T-cell (primary cell): Measurements from ENCODE around the gene ARL4D. TPM values are rescaled to one million over a fixed set of nuclear protein-coding genes. Genes with fewer than 3 reads are reported as not detected.

Experiments used
- ATAC-seq, 4 experiments: fragments of 200-7000 bp in 3 of 4; fragments of 150-1000 bp in 1 of 4; cut with Tn5 transposase; replicated peaks in 1 of 4; 1 replicate in 3 of 4; 2 replicates in 1 of 4; pipeline ENCODE4 v1.10.0; 2021; ENCODE audit warnings: moderate library complexity in 3 of 4, mild to moderate bottlenecking in 2 of 4, moderate number of reproducible peaks in 1 of 4
- CTCF ChIA-PET, 2 donors: fragments of 300-600 bp; sonication (Branson Sonifier 250); formaldehyde crosslinking; loops; one replicate each; lab custom pipeline; 2022; ENCODE audit warnings: antibody characterized with exemption in 2 of 2; lab: Charles Lee
- POLR2A ChIA-PET, 2 donors: fragments of 300-600 bp; sonication (Branson Sonifier 250); formaldehyde crosslinking; loops; one replicate each; lab custom pipeline; 2022; ENCODE audit warnings: antibody characterized with exemption in 2 of 2; lab: Charles Lee
- DNase-seq, 35 experiments: peaks; one replicate each; pipeline versions ENCODE4 v3.0.0 to v3.0.0-alpha.2; 2013 to 2023
- H3K27ac ChIP-seq: one replicate; pipeline ENCODE4 v1.5.1; 2013; ENCODE audit warnings: low read length
- H3K27me3 ChIP-seq, 2 experiments: replicated peaks in 1 of 2; 1 replicate in 1 of 2; 2 replicates in 1 of 2; pipeline versions ENCODE4 v1.6.1 to v1.7.0; 2013; ENCODE audit warnings: low read length in 1 of 2, mixed read lengths in 1 of 2; ENCODE audit not compliant: control insufficient read depth in 2 of 2, insufficient read depth in 2 of 2; ENCODE audit errors: extremely low read depth in 1 of 2
- H3K36me3 ChIP-seq, 2 donors: 1 replicate in 1 of 2; 2 replicates in 1 of 2; pipeline versions ENCODE4 v1.6.1 to v1.7.0; 2013; ENCODE audit warnings: low read length in 1 of 2; ENCODE audit not compliant: control insufficient read depth in 2 of 2, insufficient read depth in 1 of 2; ENCODE audit errors: extremely low read depth in 1 of 2
- H3K4me1 ChIP-seq, 2 experiments: 1 replicate in 1 of 2; 2 replicates in 1 of 2; pipeline versions ENCODE4 v1.6.1 to v1.7.0; 2013; ENCODE audit warnings: low read length in 2 of 2, mixed read lengths in 1 of 2; ENCODE audit not compliant: insufficient read depth in 2 of 2, control insufficient read depth in 1 of 2; ENCODE audit errors: extremely low read depth in 1 of 2
- H3K4me3 ChIP-seq, 2 donors: 1 replicate in 1 of 2; 2 replicates in 1 of 2; pipeline versions ENCODE4 v1.5.1 to v1.7.0; 2013; ENCODE audit warnings: mild to moderate bottlenecking in 2 of 2, low read length in 1 of 2, moderate library complexity in 1 of 2; ENCODE audit not compliant: control insufficient read depth in 1 of 2; ENCODE audit errors: extremely low read depth in 1 of 2
- H3K9me3 ChIP-seq: 2 replicates; pipeline ENCODE4 v1.7.0; 2013
- H3K27ac Mint-ChIP-seq, 2 donors: one replicate each; pipeline ENCODE4 v1.8.0; 2020 to 2021; ENCODE audit warnings: mild to moderate bottlenecking in 2 of 2, mixed read lengths in 2 of 2
- H3K27me3 Mint-ChIP-seq, 2 donors: one replicate each; pipeline ENCODE4 v1.8.0; 2021 to 2022; ENCODE audit warnings: mixed read lengths in 2 of 2
- H3K36me3 Mint-ChIP-seq: one replicate; pipeline ENCODE4 v1.8.0; 2021; ENCODE audit warnings: mixed read lengths
- H3K4me1 Mint-ChIP-seq, 3 donors: one replicate each; pipeline ENCODE4 v1.8.0; 2020 to 2022; ENCODE audit warnings: mixed read lengths in 3 of 3, mild to moderate bottlenecking in 1 of 3
- H3K4me3 Mint-ChIP-seq, 3 donors: one replicate each; pipeline ENCODE4 v1.8.0; 2020 to 2022; ENCODE audit warnings: mild to moderate bottlenecking in 3 of 3, mixed read lengths in 3 of 3, moderate library complexity in 3 of 3
- H3K9me3 Mint-ChIP-seq, 3 donors: one replicate each; pipeline ENCODE4 v1.8.0; 2020 to 2022; ENCODE audit warnings: mixed read lengths in 3 of 3
- WGBS: methylation state at CpG from one replicate; pipeline ENCODE4 v1.1.5; 2013; ENCODE audit warnings: missing lambda C conversion rate; ENCODE audit not compliant: insufficient coverage; 5-methylcytosine and 5-hydroxymethylcytosine counted together
- total RNA-seq, 35 experiments: library from RNA in 6 of 35; stranded (reverse) in 6 of 35; fragments of 120-200 nt in 1 of 35; gene quantifications; one replicate each; pipeline versions ENCODE4 v1.2.1 to v1.2.4 and lab custom pipeline; 2013 to 2026

Gene ARL4D
- total RNA-seq, 5 donors from 2014 or later (not counting 1 experiment from before 2014, with no cell fraction given): 1.3 to 2.9 (median 2.4) TPM

- Mint-ChIP-seq H3K9me3 (no peaks in the 10 kb centered on the region), H3K4me3 (no peak overlapping the region), H3K27me3 (no peaks in the 10 kb centered on the region), H3K36me3 (no peaks in the 10 kb centered on the region), H3K4me1 (peaks cover 24 to 28% (median 28%) of the 10 kb centered on the region in 3 donors), H3K27ac (no peak overlapping the region)
- ATAC-seq (no peak), DNase-seq (no peak)
- Histone ChIP-seq H3K36me3 (no peaks in the 10 kb centered on the region), H3K4me1 (peaks cover 21% of the 10 kb centered on the region in 2 experiments), H3K27ac (no peak overlapping the region), H3K4me3 (no peak overlapping the region), H3K9me3 (no peaks in the 10 kb centered on the region), H3K27me3 (peaks cover 0 to 3% of the 10 kb centered on the region in 2 experiments)
- ChIA-PET CTCF (no interaction called here), POLR2A (no interaction called here)
- WGBS: 92% methylated on average over 2 of the region's 3 CpGs
Observed at GRCh38 chr17:43402567-43402966, 3.8 kb downstream of the ARL4D start.

- H3K4me1 ChIP-seq: peaks cover 12 to 18% of the 10 kb centered on the region in 2 experiments
- CTCF ChIA-PET: interaction anchor here (0.6 to 0.8 kb wide), 3 partner anchors 10 to 1738 kb away, joined by 3 to 6 read pairs (median 4); partner anchors contain the start of gene DHX8 (in 1 of the 2)
- Mint-ChIP-seq H3K4me3 (no peak overlapping the region), H3K27me3 (peaks cover 0 to 8% of the 10 kb centered on the region in 2 donors), H3K36me3 (no peaks in the 10 kb centered on the region), H3K4me1 (peaks cover 17 to 24% (median 21%) of the 10 kb centered on the region in 3 donors), H3K27ac (no peak overlapping the region), H3K9me3 (no peaks in the 10 kb centered on the region)
- H3K4me3 ChIP-seq: no peak overlapping the region
- WGBS: no CpG with 5 or more reads among the region's 5 CpGs
- no peak for DNase-seq
- ATAC-seq: no peak
- H3K36me3 ChIP-seq: no peaks in the 10 kb centered on the region
- H3K27me3 ChIP-seq: peaks cover 0 to 3% of the 10 kb centered on the region in 2 experiments
- H3K9me3 ChIP-seq: no peaks in the 10 kb centered on the region
- no peak overlapping the region for H3K27ac ChIP-seq
- POLR2A ChIA-PET: no interaction called here
Observed at GRCh38 chr17:43403846-43404245, 5.1 kb downstream of the ARL4D start.

GRCh38 chr17:43405861-43406260 is 7.1 kb downstream of the ARL4D start:
- ChIA-PET CTCF (interaction anchor here in 1 of 2 donors (0.7 kb wide), 2 partner anchors 13 to 168 kb away, joined by 3 to 4 read pairs; no protein-coding TSS in a partner anchor), POLR2A (interaction anchor here in 1 of 2 donors (0.6 kb wide), 1 partner anchor 188 kb away, joined by 5 read pairs; no protein-coding TSS in a partner anchor)

GRCh38 chr17:43406676-43407645 is 8.2 kb downstream of the ARL4D start:
- H3K36me3 Mint-ChIP-seq: no peaks in the 10 kb centered on the region
- no peak overlapping the region for H3K4me3 Mint-ChIP-seq
- Histone ChIP-seq H3K36me3 (no peaks in the 10 kb centered on the region), H3K4me1 (no peaks in the 10 kb centered on the region), H3K27ac (no peak overlapping the region), H3K27me3 (peaks cover 0 to 5% of the 10 kb centered on the region in 2 experiments), H3K4me3 (no peak overlapping the region), H3K9me3 (no peaks in the 10 kb centered on the region)
- DNase-seq (no peak), ATAC-seq (no peak)
- ChIA-PET CTCF (interaction anchor here in 1 of 2 donors (0.5 to 0.7 kb wide), 2 partner anchors 19 to 284 kb away, joined by 3 read pairs; no protein-coding TSS in a partner anchor), POLR2A (interaction anchor here in 1 of 2 donors (0.6 kb wide), 1 partner anchor 11 kb away, joined by 5 read pairs; no protein-coding TSS in a partner anchor)
- 96% methylated on average over 4 of the region's 10 CpGs for WGBS
- H3K27me3 Mint-ChIP-seq: peaks cover 4 to 16% of the 10 kb centered on the region in 2 donors
- no peaks in the 10 kb centered on the region for H3K4me1 Mint-ChIP-seq
- H3K27ac Mint-ChIP-seq: no peak overlapping the region
- H3K9me3 Mint-ChIP-seq: no peaks in the 10 kb centered on the region

More at GRCh38 chr17:43405861-43406260, 7.1 kb downstream of the ARL4D start:
- Mint-ChIP-seq H3K9me3 (no peaks in the 10 kb centered on the region), H3K36me3 (no peaks in the 10 kb centered on the region), H3K4me1 (peaks cover 7 to 8% (median 7%) of the 10 kb centered on the region in 3 donors), H3K4me3 (no peak overlapping the region), H3K27ac (no peak overlapping the region), H3K27me3 (peaks cover 4 to 9% of the 10 kb centered on the region in 2 donors)
- DNase-seq (no peak), ATAC-seq (no peak)
- Histone ChIP-seq H3K9me3 (no peaks in the 10 kb centered on the region), H3K27ac (no peak overlapping the region), H3K36me3 (no peaks in the 10 kb centered on the region), H3K4me1 (peaks cover 0 to 4% of the 10 kb centered on the region in 2 experiments), H3K27me3 (peaks cover 0 to 3% of the 10 kb centered on the region in 2 experiments), H3K4me3 (no peak overlapping the region)

- H3K27ac ChIP-seq: no peak overlapping the region
- Mint-ChIP-seq H3K36me3 (no peaks in the 10 kb centered on the region), H3K27me3 (peaks cover 5 to 17% of the 10 kb centered on the region in 2 donors), H3K9me3 (no peaks in the 10 kb centered on the region), H3K4me1 (no peaks in the 10 kb centered on the region), H3K4me3 (no peak overlapping the region), H3K27ac (no peak overlapping the region)
- ChIA-PET CTCF (no interaction called here), POLR2A (no interaction called here)
- DNase-seq (no peak), ATAC-seq (no peak)
- no peaks in the 10 kb centered on the region for H3K9me3 ChIP-seq
- no peak overlapping the region for H3K4me3 ChIP-seq
- H3K27me3 ChIP-seq: peaks cover 0 to 12% of the 10 kb centered on the region in 2 experiments
- WGBS: 90% methylated on average over 3 of the region's 3 CpGs
- no peaks in the 10 kb centered on the region for H3K36me3 ChIP-seq
- no peaks in the 10 kb centered on the region for H3K4me1 ChIP-seq
Observed at GRCh38 chr17:43409131-43409530, 10.3 kb downstream of the ARL4D start.

- no peaks in the 10 kb centered on the region for H3K4me1 ChIP-seq
- H3K4me3 ChIP-seq: no peak overlapping the region
- no peaks in the 10 kb centered on the region for H3K36me3 Mint-ChIP-seq
- H3K27ac ChIP-seq: no peak overlapping the region
- peaks cover 17 to 26% of the 10 kb centered on the region in 2 donors for H3K27me3 Mint-ChIP-seq
- H3K36me3 ChIP-seq: no peaks in the 10 kb centered on the region
- H3K27ac Mint-ChIP-seq: no peak overlapping the region
- peaks cover 0 to 12% of the 10 kb centered on the region in 2 experiments for H3K27me3 ChIP-seq
- CTCF ChIA-PET: interaction anchor here in 1 of 2 donors (0.6 kb wide), 2 partner anchors 16 to 76 kb away, joined by 5 to 7 read pairs; no protein-coding TSS in a partner anchor
- no peak overlapping the region for H3K4me3 Mint-ChIP-seq
- POLR2A ChIA-PET: no interaction called here
- DNase-seq (no peak), ATAC-seq (no peak)
- no peaks in the 10 kb centered on the region for H3K9me3 ChIP-seq
- no peaks in the 10 kb centered on the region for H3K9me3 Mint-ChIP-seq
- 100% methylated on average over 1 of the region's 6 CpGs for WGBS
- no peaks in the 10 kb centered on the region for H3K4me1 Mint-ChIP-seq
Observed at GRCh38 chr17:43410557-43411368, 12.0 kb downstream of the ARL4D start.
